H9 (cell line): ENCODE results near the gene ARHGAP15. TPM values are rescaled to one million over a fixed set of nuclear protein-coding genes. Genes with fewer than 3 reads are reported as not detected.

Experiments
- DNase-seq: peaks from one replicate; pipeline ENCODE4 v3.0.0-alpha.2; 2017
- H2AFZ ChIP-seq: one replicate; pipeline ENCODE4 v1.6.1; 2013; ENCODE audit warnings: mild to moderate bottlenecking, low read length, control low read depth, moderate library complexity
- H2AK5ac ChIP-seq: 2 replicates; pipeline ENCODE4 v1.6.1; 2013; ENCODE audit warnings: low read length, control low read depth, mixed read lengths; ENCODE audit not compliant: insufficient read length
- H2BK120ac ChIP-seq: one replicate; pipeline ENCODE4 v1.6.1; 2013; ENCODE audit warnings: low read depth, mild to moderate bottlenecking, low read length, control low read depth, inconsistent platforms; ENCODE audit not compliant: poor library complexity, severe bottlenecking
- H2BK12ac ChIP-seq: 2 replicates; pipeline ENCODE4 v1.6.1; 2013; ENCODE audit warnings: low read length, control low read depth, mixed read lengths, low read depth; ENCODE audit not compliant: insufficient read length
- H2BK15ac ChIP-seq: 2 replicates; pipeline ENCODE4 v1.6.1; 2013; ENCODE audit warnings: low read depth, low read length, control low read depth
- H2BK20ac ChIP-seq: one replicate; pipeline ENCODE4 v1.6.1; 2013; ENCODE audit warnings: low read depth, mild to moderate bottlenecking, low read length, control low read depth, inconsistent platforms; ENCODE audit not compliant: poor library complexity, severe bottlenecking
- H2BK5ac ChIP-seq: 2 replicates; pipeline ENCODE4 v1.6.1; 2013; ENCODE audit warnings: low read length, control low read depth, mixed read lengths; ENCODE audit not compliant: insufficient read length
- H3K14ac ChIP-seq: 2 replicates; pipeline ENCODE4 v1.6.1; 2013; ENCODE audit warnings: low read length, control low read depth; ENCODE audit not compliant: insufficient read depth
- H3K18ac ChIP-seq: 2 replicates; pipeline ENCODE4 v1.6.1; 2013; ENCODE audit warnings: low read depth, mild to moderate bottlenecking, mixed read lengths, low read length, control low read depth; ENCODE audit not compliant: insufficient read length
- H3K23ac ChIP-seq: 2 replicates; pipeline ENCODE4 v1.6.1; 2013; ENCODE audit warnings: low read length, control low read depth, mixed read lengths, low read depth; ENCODE audit not compliant: insufficient read length
- H3K23me2 ChIP-seq: 2 replicates; pipeline ENCODE4 v1.6.1; 2013; ENCODE audit warnings: low read depth, mild to moderate bottlenecking, mixed read lengths, low read length, control low read depth; ENCODE audit not compliant: insufficient read length, poor library complexity, severe bottlenecking
- H3K27ac ChIP-seq: 2 replicates; pipeline ENCODE4 v1.5.1; 2013; ENCODE audit warnings: low read length, control low read depth, mixed read lengths, low read depth; ENCODE audit not compliant: insufficient read length
- H3K27me3 ChIP-seq: 2 replicates; pipeline ENCODE4 v1.6.1; 2013; ENCODE audit warnings: low read length, control low read depth, inconsistent platforms; ENCODE audit not compliant: insufficient read depth
- H3K4ac ChIP-seq: 2 replicates; pipeline ENCODE4 v1.6.1; 2013; ENCODE audit warnings: low read depth, mild to moderate bottlenecking, control low read depth, inconsistent platforms, low read length, moderate library complexity
- H3K4me1 ChIP-seq: 2 replicates; pipeline ENCODE4 v1.6.1; 2013; ENCODE audit warnings: low read length, control low read depth, inconsistent platforms; ENCODE audit not compliant: insufficient read depth
- H3K4me2 ChIP-seq: 2 replicates; pipeline ENCODE4 v1.6.1; 2013; ENCODE audit warnings: low read length, control low read depth, mixed read lengths; ENCODE audit not compliant: insufficient read length, insufficient read depth
- H3K56ac ChIP-seq: 2 replicates; pipeline ENCODE4 v1.6.1; 2013; ENCODE audit warnings: low read depth, mild to moderate bottlenecking, mixed read lengths, low read length, control low read depth; ENCODE audit not compliant: insufficient read length
- H3K79me1 ChIP-seq: 2 replicates; pipeline ENCODE4 v1.6.1; 2013; ENCODE audit warnings: low read depth, mild to moderate bottlenecking, moderate library complexity, low read length, control low read depth, inconsistent platforms; ENCODE audit not compliant: insufficient read depth, poor library complexity, severe bottlenecking
- H3K79me2 ChIP-seq: 2 replicates; pipeline ENCODE4 v1.6.1; 2013; ENCODE audit warnings: low read length, control low read depth, inconsistent platforms; ENCODE audit not compliant: insufficient read depth
- H3K9ac ChIP-seq: 2 replicates; pipeline ENCODE4 v1.6.1; 2013; ENCODE audit warnings: low read length, control low read depth, mixed read lengths; ENCODE audit not compliant: insufficient read length; ENCODE audit errors: extremely low read depth
- H3K9me3 ChIP-seq: one replicate; pipeline ENCODE4 v1.6.1; 2013; ENCODE audit warnings: low read depth, low read length, inconsistent platforms; ENCODE audit not compliant: control insufficient read depth
- H3T11ph ChIP-seq: one replicate; pipeline ENCODE4 v1.6.1; 2013; ENCODE audit warnings: mild to moderate bottlenecking, low read length, control low read depth, inconsistent platforms
- H4K20me1 ChIP-seq: one replicate; pipeline ENCODE4 v1.6.1; 2013; ENCODE audit not compliant: control insufficient read depth, insufficient read length, insufficient read depth
- H4K5ac ChIP-seq: 2 replicates; pipeline ENCODE4 v1.6.1; 2013; ENCODE audit warnings: low read depth, mild to moderate bottlenecking, mixed read lengths, low read length, control low read depth; ENCODE audit not compliant: insufficient read length
- H4K8ac ChIP-seq: replicated peaks from 2 replicates; pipeline ENCODE4 v1.6.1; 2013; ENCODE audit warnings: low read length, control low read depth, mixed read lengths, low read depth; ENCODE audit not compliant: insufficient read length
- H4K91ac ChIP-seq: 2 replicates; pipeline ENCODE4 v1.6.1; 2013; ENCODE audit warnings: low read depth, mild to moderate bottlenecking, moderate library complexity, mixed read lengths, low read length, control low read depth; ENCODE audit not compliant: insufficient read length
- H3K27ac Mint-ChIP-seq, 3 experiments: 2 replicates in 2 of 3; 3 replicates in 1 of 3; pipeline ENCODE4 v1.8.0; 2020 to 2021; ENCODE audit warnings: mixed read lengths in 3 of 3, mild to moderate bottlenecking in 1 of 3, moderate library complexity in 1 of 3
- H3K27me3 Mint-ChIP-seq: 2 replicates; pipeline ENCODE4 v1.8.0; 2021; ENCODE audit warnings: low read depth, mild to moderate bottlenecking, moderate library complexity, mixed read lengths
- H3K36me3 Mint-ChIP-seq, 3 experiments: 2 replicates in 2 of 3; 3 replicates in 1 of 3; pipeline ENCODE4 v1.8.0; 2020 to 2021; ENCODE audit warnings: low read depth in 3 of 3, mixed read lengths in 3 of 3; ENCODE audit not compliant: insufficient read depth in 1 of 3
- H3K4me1 Mint-ChIP-seq, 2 experiments: 2 replicates each; pipeline ENCODE4 v1.8.0; 2020; ENCODE audit warnings: mixed read lengths in 2 of 2
- H3K4me3 Mint-ChIP-seq, 2 experiments: 2 replicates in 1 of 2; 3 replicates in 1 of 2; pipeline ENCODE4 v1.8.0; 2020 to 2021; ENCODE audit warnings: mild to moderate bottlenecking in 2 of 2, mixed read lengths in 2 of 2, moderate library complexity in 1 of 2
- H3K9me3 Mint-ChIP-seq, 2 experiments: 2 replicates in 1 of 2; 3 replicates in 1 of 2; pipeline ENCODE4 v1.8.0; 2020; ENCODE audit warnings: mild to moderate bottlenecking in 2 of 2, mixed read lengths in 2 of 2, moderate library complexity in 1 of 2
- CTCF ChIP-seq: fragments of 200-600 bp; sonication (generic); conservative IDR thresholded peaks from 3 replicates; pipeline ENCODE4 v1.8.0; 2021; ENCODE audit warnings: antibody characterized with exemption, mild to moderate bottlenecking
- WGBS: extraction: QIAGEN DNeasy Blood & Tissue Kit; methylation state at CpG from one replicate; pipeline ENCODE4 v1.1.7; 2013; ENCODE audit warnings: missing lambda C conversion rate, low lambda C conversion rate, mixed read lengths; ENCODE audit not compliant: insufficient read length; ENCODE audit errors: extremely low coverage; 5-methylcytosine and 5-hydroxymethylcytosine counted together
- total RNA-seq: library from RNA; stranded (reverse); gene quantifications from 2 replicates; pipeline ENCODE4 v1.2.1, GENCODE V29; 2021

The ARHGAP15 gene
- total RNA-seq, 1 experiment from 2014 or later, result not detected

GRCh38 chr2:143694335-143694734 lies 565.1 kb downstream of the ARHGAP15 start:
- no peaks in the 10 kb centered on the region for H3K9me3 Mint-ChIP-seq
- no CpG with 5 or more reads among the region's 3 CpGs for WGBS

More at GRCh38 chr2:143694335-143694734, 565.1 kb downstream of the ARHGAP15 start:
- TF ChIP-seq CTCF, result no peak
- Mint-ChIP-seq H3K4me1 (peaks cover 34 to 39% of the 10 kb centered on the region in 2 experiments), H3K4me3 (no peak overlapping the region), H3K27ac (no peak overlapping the region), H3K36me3 (no peaks in the 10 kb centered on the region), H3K27me3 (no peaks in the 10 kb centered on the region)
- H3K14ac ChIP-seq, result no peak overlapping the region
- H4K20me1 ChIP-seq, result no peaks in the 10 kb centered on the region
- H3K23me2 ChIP-seq, result no peaks in the 10 kb centered on the region
- no peaks in the 10 kb centered on the region for H3K79me2 ChIP-seq
- no peak overlapping the region for H3K4ac ChIP-seq
- H2BK20ac ChIP-seq, result no peak overlapping the region
- no peak overlapping the region for H2BK15ac ChIP-seq
- H2BK12ac ChIP-seq, result no peak overlapping the region
- no peak overlapping the region for H3K18ac ChIP-seq
- H2BK5ac ChIP-seq, result no peak overlapping the region
- H2BK120ac ChIP-seq, result no peak overlapping the region
- no peak overlapping the region for H3K4me2 ChIP-seq
- H3T11ph ChIP-seq, result no peak overlapping the region
- no peak overlapping the region for H4K5ac ChIP-seq
- no peak overlapping the region for H3K56ac ChIP-seq
- no peak overlapping the region for H3K27ac ChIP-seq
- H3K23ac ChIP-seq, result no peak overlapping the region
- no peak overlapping the region for H4K91ac ChIP-seq
- H3K9me3 ChIP-seq, result no peaks in the 10 kb centered on the region
- H2AK5ac ChIP-seq, result no peak overlapping the region
- no peak overlapping the region for H4K8ac ChIP-seq
- no peak overlapping the region for H2AFZ ChIP-seq
- H3K4me1 ChIP-seq, result peaks cover 6% of the 10 kb centered on the region; the same call in 1 of the 2 replicates
- H3K79me1 ChIP-seq, result no peaks in the 10 kb centered on the region
- no peak overlapping the region for H3K9ac ChIP-seq
- H3K27me3 ChIP-seq, result no peaks in the 10 kb centered on the region
- no peak for DNase-seq
